NCI-H446 (cell line): Measurements from ENCODE around the gene HBE1.
"Not testable (repeated sequence)": the region's sequence is repeated elsewhere in the genome, so short reads cannot be mapped to it uniquely, and the experiment has no call there.

ENCODE experiments used
- DNase-seq, 2 experiments: peaks; one replicate each; lab custom pipeline; 2025; lab: John Stamatoyannopoulos, UW

The HBE1 gene

GRCh38 chr11:5252919-5253265 lies 16.9 kb downstream of the HBE1 start:
- DNase-seq: no peak

- no peak for DNase-seq
These were observed 17.4 kb downstream of the HBE1 start for GRCh38 chr11:5252192-5252918.

GRCh38 chr11:5251746-5252145 lies 18.0 kb downstream of the HBE1 start:
- no peak for DNase-seq

- DNase-seq: no peak
These were observed 19.1 kb downstream of the HBE1 start for GRCh38 chr11:5250543-5251204.

GRCh38 chr11:5249807-5250396 lies 19.8 kb downstream of the HBE1 start, which contains the start of gene HBG1:
HBG1 (minus strand) TSS chr11:5249857; CDS start chr11:5249804, 53 bp downstream.
- DNase-seq: not testable (repeated sequence)

GRCh38 chr11:5248498-5248897 lies 21.2 kb downstream of the HBE1 start:
- DNase-seq: not testable (repeated sequence)

- DNase-seq: no peak
These were observed 22.1 kb downstream of the HBE1 start for GRCh38 chr11:5247472-5248192.

- DNase-seq: no peak
These were observed 22.8 kb downstream of the HBE1 start for GRCh38 chr11:5246772-5247471.

GRCh38 chr11:5245155-5245554 lies 24.6 kb downstream of the HBE1 start:
- DNase-seq: no peak

GRCh38 chr11:5243816-5244180 lies 25.9 kb downstream of the HBE1 start:
- DNase-seq: no peak

- DNase-seq: no peak
These were observed 26.6 kb downstream of the HBE1 start for GRCh38 chr11:5242933-5243815.

- no peak for DNase-seq
These were observed 27.5 kb downstream of the HBE1 start for GRCh38 chr11:5242208-5242607.

GRCh38 chr11:5241458-5241857 lies 28.3 kb downstream of the HBE1 start:
- DNase-seq: no peak

GRCh38 chr11:5240458-5240857 lies 29.3 kb downstream of the HBE1 start:
- DNase-seq: no peak

GRCh38 chr11:5240056-5240455 lies 29.7 kb downstream of the HBE1 start:
- DNase-seq: no peak

- no peak for DNase-seq
These were observed 30.7 kb downstream of the HBE1 start for GRCh38 chr11:5239046-5239445.

GRCh38 chr11:5238486-5238885 lies 31.3 kb downstream of the HBE1 start:
- no peak for DNase-seq

GRCh38 chr11:5237420-5237819 lies 32.3 kb downstream of the HBE1 start:
- no peak for DNase-seq

- no peak for DNase-seq
These were observed 34.2 kb downstream of the HBE1 start for GRCh38 chr11:5235364-5236095.

- DNase-seq: no peak
These were observed 35.3 kb downstream of the HBE1 start, which contains the start of gene HBD for GRCh38 chr11:5234381-5234834. HBD (minus strand) TSS chr11:5234483; CDS start chr11:5234433, 50 bp downstream.
